HFFc6 (cell line): ENCODE data around the gene TMEM203. TPM values are rescaled to one million over a fixed set of nuclear protein-coding genes. Genes with fewer than 3 reads are reported as not detected.
A peak's percentile ranks its signal among the peaks of the same experiment; 100 is the strongest.

Source experiments
- DNase-seq: peaks from one replicate; pipeline ENCODE4 v3.0.0-alpha.2; 2018
- H3K27ac Mint-ChIP-seq: 2 replicates; pipeline ENCODE4 v1.8.0; 2020; ENCODE audit warnings: mild to moderate bottlenecking, mixed read lengths
- H3K27me3 Mint-ChIP-seq: 2 replicates; pipeline ENCODE4 v1.8.0; 2021; ENCODE audit warnings: mild to moderate bottlenecking, moderate library complexity, mixed read lengths; ENCODE audit not compliant: insufficient read depth
- H3K36me3 Mint-ChIP-seq: 2 replicates; pipeline ENCODE4 v1.8.0; 2021; ENCODE audit warnings: low read depth, mixed read lengths
- H3K4me1 Mint-ChIP-seq: 2 replicates; pipeline ENCODE4 v1.8.0; 2020; ENCODE audit warnings: low read depth, mixed read lengths
- H3K4me3 Mint-ChIP-seq: 2 replicates; pipeline ENCODE4 v1.8.0; 2020; ENCODE audit warnings: mild to moderate bottlenecking, moderate library complexity, mixed read lengths
- H3K9me3 Mint-ChIP-seq: 2 replicates; pipeline ENCODE4 v1.8.0; 2020; ENCODE audit warnings: mild to moderate bottlenecking, mixed read lengths
- CTCF ChIP-seq: fragments of 200-600 bp; sonication (generic); IDR thresholded peaks from 2 replicates; pipeline ENCODE4 v1.5.0; 2021; ENCODE audit warnings: antibody characterized with exemption, mild to moderate bottlenecking
- total RNA-seq, 6 experiments: library from RNA; stranded (reverse); fragmentation: NEBNext Ultra II Directional; extraction: Animal tissue kit (Norgen Biotek cat#: 25700); gene quantifications; 2 replicates in 1 of 6; 3 replicates in 5 of 6; pipeline ENCODE4 v1.2.3, GENCODE V29; 2021

TMEM203 gene
- total RNA-seq, 6 experiments from 2014 or later: 38.7 to 47.4 (median 40.1) TPM

GRCh38 chr9:137200311-137201204, 4.9 kb downstream of the TMEM203 start, which contains the start of gene TPRN:
Gene TPRN, minus strand, starts transcription at chr9:137200741. Its CDS starts 30 bp downstream, at chr9:137200711.
- Mint-ChIP-seq H3K9me3 (no peaks in the 10 kb centered on the region), H3K27me3 (peaks cover 3% of the 10 kb centered on the region), H3K27ac (peak within 1 kb of the TSS; percentile 48; the same call in 1 of the 2 replicates), H3K4me3 (peak within 1 kb of the TSS; percentile 87), H3K36me3 (no peaks in the 10 kb centered on the region), H3K4me1 (peaks cover 22% of the 10 kb centered on the region)
- no peak for TF ChIP-seq CTCF
- DNase-seq: peak; percentile 97

- Mint-ChIP-seq H3K27me3 (peaks cover 3% of the 10 kb centered on the region), H3K9me3 (no peaks in the 10 kb centered on the region), H3K27ac (peak overlapping the region; percentile 48; the same call in 1 of the 2 replicates), H3K36me3 (no peaks in the 10 kb centered on the region), H3K4me3 (peak overlapping the region; percentile 87), H3K4me1 (peaks cover 21% of the 10 kb centered on the region)
- DNase-seq: no peak
- peak; percentile 34; the same call in 1 of the 2 replicates for TF ChIP-seq CTCF
Observed at GRCh38 chr9:137199411-137200121, 5.9 kb downstream of the TMEM203 start.

DNA sequence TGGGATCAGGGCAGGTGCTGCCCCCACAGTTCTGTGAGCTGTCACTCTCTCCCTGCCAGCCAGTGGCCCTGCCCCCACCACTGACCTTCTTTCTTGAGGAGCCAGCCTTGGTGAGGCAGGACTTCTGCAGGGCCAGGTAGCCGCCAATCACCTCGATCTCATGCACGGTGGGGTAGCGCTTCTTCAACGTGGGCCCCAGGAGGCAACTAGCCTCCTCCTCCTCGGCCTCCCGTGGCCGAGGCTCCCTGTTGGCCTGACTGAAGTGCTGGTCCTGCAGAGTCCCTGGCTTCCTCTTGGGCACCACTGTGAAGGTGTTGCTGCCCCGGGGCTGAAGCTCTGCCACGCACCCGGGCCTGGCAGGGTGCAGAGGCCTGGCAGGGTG, 6.6 kb downstream of the TMEM203 start:
- TF ChIP-seq CTCF: no peak
- H3K4me3 Mint-ChIP-seq: peak overlapping the region; percentile 87; the same call in 1 of the 2 replicates
- H3K27me3 Mint-ChIP-seq: peaks cover 3% of the 10 kb centered on the region
- no peak for DNase-seq
- H3K27ac Mint-ChIP-seq: no peak overlapping the region
- no peaks in the 10 kb centered on the region for H3K36me3 Mint-ChIP-seq
- no peaks in the 10 kb centered on the region for H3K9me3 Mint-ChIP-seq
- H3K4me1 Mint-ChIP-seq: peaks cover 14% of the 10 kb centered on the region

GRCh38 chr9:137198051-137198901, 7.2 kb downstream of the TMEM203 start:
- no peaks in the 10 kb centered on the region for H3K36me3 Mint-ChIP-seq
- peaks cover 14% of the 10 kb centered on the region for H3K4me1 Mint-ChIP-seq
- H3K27ac Mint-ChIP-seq: no peak overlapping the region
- peaks cover 3% of the 10 kb centered on the region for H3K27me3 Mint-ChIP-seq
- peak overlapping the region; percentile 87; the same call in 1 of the 2 replicates for H3K4me3 Mint-ChIP-seq
- no peak for TF ChIP-seq CTCF
- DNase-seq: no peak
- no peaks in the 10 kb centered on the region for H3K9me3 Mint-ChIP-seq
